ENCODE results near the gene PGGHG. TPM values are rescaled to one million over a fixed set of nuclear protein-coding genes. Genes with fewer than 3 reads are reported as not detected.

Gene PGGHG
- total and polyA plus RNA-seq, 10 of the 15 experiments (the other 5 are each of a cell fraction or from before 2014, with no cell fraction given) = 0.10 to 8.3 (median 1.8) TPM

DNA sequence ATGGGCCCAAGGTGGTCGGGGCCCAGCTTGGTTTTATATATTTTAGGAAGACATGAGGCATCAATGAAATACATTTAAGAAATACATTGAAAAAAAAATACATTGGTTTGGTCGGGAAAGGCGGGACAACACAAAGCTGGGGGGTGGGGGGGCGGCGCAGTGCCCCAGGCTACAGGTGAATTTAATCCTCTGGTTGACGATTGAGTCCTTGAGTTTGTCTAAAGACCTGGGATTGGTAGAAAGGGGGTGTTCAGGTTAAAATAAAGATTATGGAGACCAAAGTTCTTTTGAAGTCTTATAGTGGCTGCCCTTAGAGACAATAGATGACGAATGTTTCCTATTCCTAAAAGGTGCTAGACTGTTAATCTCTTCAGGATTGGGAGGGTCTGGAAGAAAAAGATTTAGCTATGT is 28.0 kb downstream of the PGGHG start:
- no peaks in the 10 kb centered on the region for H3K9me3 ChIP-seq (replicated peaks; ENCODE audit: control insufficient read depth, insufficient read depth, low read length)
- peaks cover 62% of the 10 kb centered on the region for H3K79me2 ChIP-seq (ENCODE audit: control insufficient read depth, insufficient read depth, low read length)
- no peaks in the 10 kb centered on the region; a peak in 1 of 4 replicates for H3K27me3 ChIP-seq (replicated peaks in 1 of 2; ENCODE audit: control insufficient read depth in 2 of 2, insufficient read depth in 2 of 2, low read length in 1 of 2)
- ATAC-seq = no peak
- in situ Hi-C loops (cut with MboI) (no loop called here), intact Hi-C loops (cut with micrococcal nuclease; ENCODE audit: unreplicated experiment) (no loop called here)
- FAIRE-seq = no peak
- TF ChIP-seq TCF12 (IDR thresholded peaks at IDR 0.05; ENCODE audit: low read depth, low read length) (no peak), SUZ12 (IDR thresholded peaks at IDR 0.05; ENCODE audit: unreplicated experiment) (no peak), FOXM1 (IDR thresholded peaks at IDR 0.05; ENCODE audit: low read depth, low read length) (no peak), IRF4 (IDR thresholded peaks at IDR 0.05; ENCODE audit: low read depth, low read length) (no peak), NFYA (IDR thresholded peaks at IDR 0.05; ENCODE audit: borderline replicate concordance, low read depth, low read length) (no peak), NBN (IDR thresholded peaks at IDR 0.05) (no peak), HDAC2 (IDR thresholded peaks at IDR 0.05) (no peak), RUNX3 (IDR thresholded peaks at IDR 0.05; ENCODE audit: low read length) (no peak), SMAD1 (IDR thresholded peaks at IDR 0.05; ENCODE audit: low read depth, partially characterized antibody) (no peak), ZNF622 (IDR thresholded peaks at IDR 0.05) (no peak)
- TF ChIP-seq, protein P1, sequence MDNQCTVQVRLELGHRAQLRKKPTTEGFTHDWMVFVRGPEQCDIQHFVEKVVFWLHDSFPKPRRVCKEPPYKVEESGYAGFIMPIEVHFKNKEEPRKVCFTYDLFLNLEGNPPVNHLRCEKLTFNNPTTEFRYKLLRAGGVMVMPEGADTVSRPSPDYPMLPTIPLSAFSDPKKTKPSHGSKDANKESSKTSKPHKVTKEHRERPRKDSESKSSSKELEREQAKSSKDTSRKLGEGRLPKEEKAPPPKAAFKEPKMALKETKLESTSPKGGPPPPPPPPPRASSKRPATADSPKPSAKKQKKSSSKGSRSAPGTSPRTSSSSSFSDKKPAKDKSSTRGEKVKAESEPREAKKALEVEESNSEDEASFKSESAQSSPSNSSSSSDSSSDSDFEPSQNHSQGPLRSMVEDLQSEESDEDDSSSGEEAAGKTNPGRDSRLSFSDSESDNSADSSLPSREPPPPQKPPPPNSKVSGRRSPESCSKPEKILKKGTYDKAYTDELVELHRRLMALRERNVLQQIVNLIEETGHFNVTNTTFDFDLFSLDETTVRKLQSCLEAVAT (IDR thresholded peaks at IDR 0.05) = peak; percentile 73; the same call in 1 of the 2 replicates
- TF ChIP-seq, protein P2, sequence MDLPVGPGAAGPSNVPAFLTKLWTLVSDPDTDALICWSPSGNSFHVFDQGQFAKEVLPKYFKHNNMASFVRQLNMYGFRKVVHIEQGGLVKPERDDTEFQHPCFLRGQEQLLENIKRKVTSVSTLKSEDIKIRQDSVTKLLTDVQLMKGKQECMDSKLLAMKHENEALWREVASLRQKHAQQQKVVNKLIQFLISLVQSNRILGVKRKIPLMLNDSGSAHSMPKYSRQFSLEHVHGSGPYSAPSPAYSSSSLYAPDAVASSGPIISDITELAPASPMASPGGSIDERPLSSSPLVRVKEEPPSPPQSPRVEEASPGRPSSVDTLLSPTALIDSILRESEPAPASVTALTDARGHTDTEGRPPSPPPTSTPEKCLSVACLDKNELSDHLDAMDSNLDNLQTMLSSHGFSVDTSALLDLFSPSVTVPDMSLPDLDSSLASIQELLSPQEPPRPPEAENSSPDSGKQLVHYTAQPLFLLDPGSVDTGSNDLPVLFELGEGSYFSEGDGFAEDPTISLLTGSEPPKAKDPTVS (IDR thresholded peaks at IDR 0.05; ENCODE audit: low read depth, low read length) = no peak
- TF ChIP-seq, protein P3, sequence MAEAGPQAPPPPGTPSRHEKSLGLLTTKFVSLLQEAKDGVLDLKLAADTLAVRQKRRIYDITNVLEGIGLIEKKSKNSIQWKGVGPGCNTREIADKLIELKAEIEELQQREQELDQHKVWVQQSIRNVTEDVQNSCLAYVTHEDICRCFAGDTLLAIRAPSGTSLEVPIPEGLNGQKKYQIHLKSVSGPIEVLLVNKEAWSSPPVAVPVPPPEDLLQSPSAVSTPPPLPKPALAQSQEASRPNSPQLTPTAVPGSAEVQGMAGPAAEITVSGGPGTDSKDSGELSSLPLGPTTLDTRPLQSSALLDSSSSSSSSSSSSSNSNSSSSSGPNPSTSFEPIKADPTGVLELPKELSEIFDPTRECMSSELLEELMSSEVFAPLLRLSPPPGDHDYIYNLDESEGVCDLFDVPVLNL (IDR thresholded peaks at IDR 0.05; ENCODE audit: low read depth, low read length) = no peak
- TF ChIP-seq, protein P4, sequence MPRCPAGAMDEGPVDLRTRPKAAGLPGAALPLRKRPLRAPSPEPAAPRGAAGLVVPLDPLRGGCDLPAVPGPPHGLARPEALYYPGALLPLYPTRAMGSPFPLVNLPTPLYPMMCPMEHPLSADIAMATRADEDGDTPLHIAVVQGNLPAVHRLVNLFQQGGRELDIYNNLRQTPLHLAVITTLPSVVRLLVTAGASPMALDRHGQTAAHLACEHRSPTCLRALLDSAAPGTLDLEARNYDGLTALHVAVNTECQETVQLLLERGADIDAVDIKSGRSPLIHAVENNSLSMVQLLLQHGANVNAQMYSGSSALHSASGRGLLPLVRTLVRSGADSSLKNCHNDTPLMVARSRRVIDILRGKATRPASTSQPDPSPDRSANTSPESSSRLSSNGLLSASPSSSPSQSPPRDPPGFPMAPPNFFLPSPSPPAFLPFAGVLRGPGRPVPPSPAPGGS (IDR thresholded peaks at IDR 0.05; ENCODE audit: borderline replicate concordance, insufficient read depth, low read depth, low read length, poor library complexity, severe bottlenecking) = no peak
- TF ChIP-seq, protein P5, sequence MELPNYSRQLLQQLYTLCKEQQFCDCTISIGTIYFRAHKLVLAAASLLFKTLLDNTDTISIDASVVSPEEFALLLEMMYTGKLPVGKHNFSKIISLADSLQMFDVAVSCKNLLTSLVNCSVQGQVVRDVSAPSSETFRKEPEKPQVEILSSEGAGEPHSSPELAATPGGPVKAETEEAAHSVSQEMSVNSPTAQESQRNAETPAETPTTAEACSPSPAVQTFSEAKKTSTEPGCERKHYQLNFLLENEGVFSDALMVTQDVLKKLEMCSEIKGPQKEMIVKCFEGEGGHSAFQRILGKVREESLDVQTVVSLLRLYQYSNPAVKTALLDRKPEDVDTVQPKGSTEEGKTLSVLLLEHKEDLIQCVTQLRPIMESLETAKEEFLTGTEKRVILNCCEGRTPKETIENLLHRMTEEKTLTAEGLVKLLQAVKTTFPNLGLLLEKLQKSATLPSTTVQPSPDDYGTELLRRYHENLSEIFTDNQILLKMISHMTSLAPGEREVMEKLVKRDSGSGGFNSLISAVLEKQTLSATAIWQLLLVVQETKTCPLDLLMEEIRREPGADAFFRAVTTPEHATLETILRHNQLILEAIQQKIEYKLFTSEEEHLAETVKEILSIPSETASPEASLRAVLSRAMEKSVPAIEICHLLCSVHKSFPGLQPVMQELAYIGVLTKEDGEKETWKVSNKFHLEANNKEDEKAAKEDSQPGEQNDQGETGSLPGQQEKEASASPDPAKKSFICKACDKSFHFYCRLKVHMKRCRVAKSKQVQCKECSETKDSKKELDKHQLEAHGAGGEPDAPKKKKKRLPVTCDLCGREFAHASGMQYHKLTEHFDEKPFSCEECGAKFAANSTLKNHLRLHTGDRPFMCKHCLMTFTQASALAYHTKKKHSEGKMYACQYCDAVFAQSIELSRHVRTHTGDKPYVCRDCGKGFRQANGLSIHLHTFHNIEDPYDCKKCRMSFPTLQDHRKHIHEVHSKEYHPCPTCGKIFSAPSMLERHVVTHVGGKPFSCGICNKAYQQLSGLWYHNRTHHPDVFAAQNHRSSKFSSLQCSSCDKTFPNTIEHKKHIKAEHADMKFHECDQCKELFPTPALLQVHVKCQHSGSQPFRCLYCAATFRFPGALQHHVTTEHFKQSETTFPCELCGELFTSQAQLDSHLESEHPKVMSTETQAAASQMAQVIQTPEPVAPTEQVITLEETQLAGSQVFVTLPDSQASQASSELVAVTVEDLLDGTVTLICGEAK (IDR thresholded peaks at IDR 0.05; ENCODE audit: borderline replicate concordance) = 0 out of 2 replicates have a peak, but pooled peaks have one; percentile 6
- peak overlapping the region; percentile 87 for H3K4me3 ChIP-seq
- DNase-seq (ENCODE audit: low read depth, low spot score) = no peak
- peak overlapping the region; percentile 99 for H3K9ac ChIP-seq (ENCODE audit: control insufficient read depth, insufficient read depth, low read length)
- ChIA-PET POLR2A (interaction anchor here (0.6 to 4.5 kb wide), 11 partner anchors 8 to 110 kb away, joined by 3 to 45 read pairs (median 8); partner anchors contain the start of genes BET1L and RIC8A), RAD21 (ENCODE audit: unreplicated experiment) (interaction anchor here (1.0 to 4.5 kb wide), 7 partner anchors 9 to 38 kb away, joined by 3 to 46 read pairs (median 7); partner anchors contain the start of gene IFITM2), SMC1A (ENCODE audit: uncharacterized antibody, unreplicated experiment) (interaction anchor here (0.8 to 4.0 kb wide), 13 partner anchors 8 to 80 kb away, joined by 3 to 42 read pairs (median 3); no protein-coding TSS in a partner anchor), CTCF (interaction anchor here (0.9 to 3.7 kb wide), 13 partner anchors 8 to 132 kb away, joined by 3 to 43 read pairs (median 5); partner anchors contain the start of gene IFITM2)
- no TSS peak for BruUV-seq (replicated peaks)
- peaks cover 13% of the 10 kb centered on the region for H3K4me1 ChIP-seq (ENCODE audit: control insufficient read depth, insufficient read depth, low read length)
- H3K4me2 ChIP-seq (ENCODE audit: control insufficient read depth, insufficient read depth) = peak overlapping the region; percentile 97
- H3K27ac ChIP-seq (ENCODE audit: control insufficient read depth, insufficient read depth) = peak overlapping the region; percentile 98
- peaks cover 2 to 5% of the 10 kb centered on the region in 2 experiments; a peak in 3 of 4 replicates for H3K36me3 ChIP-seq (ENCODE audit: control insufficient read depth in 2 of 2, insufficient read depth in 2 of 2, low read length in 1 of 2)
- H4K20me1 ChIP-seq (ENCODE audit: control insufficient read depth, insufficient read depth) = no peaks in the 10 kb centered on the region
- no peak overlapping the region for H2AFZ ChIP-seq (ENCODE audit: control insufficient read depth, low read depth, low read length)
- 86% methylated on average over 7 of the region's 7 CpGs for WGBS (ENCODE audit: insufficient coverage, insufficient replicate concordance, low lambda C conversion rate, missing lambda C conversion rate)

All from GM12878 (cell line).